ENCODE measurements around the gene RUNX2.

Gene RUNX2

GRCh38 chr6:45531999-45532595 is 204.0 kb downstream of the RUNX2 start:
- no peak for DNase-seq
- intact Hi-C loops (cut with DNase I), result no loop called here

- DNase-seq, result no peak
- intact Hi-C loops (cut with DNase I), result no loop called here
Observed at GRCh38 chr6:45532721-45533210, 204.6 kb downstream of the RUNX2 start.

GRCh38 chr6:45533386-45533785 is 205.3 kb downstream of the RUNX2 start:
- intact Hi-C loops (cut with DNase I), result no loop called here
- DNase-seq, result no peak

- DNase-seq, result no peak
- intact Hi-C loops (cut with DNase I), result no loop called here
Observed at GRCh38 chr6:45535933-45536332, 207.8 kb downstream of the RUNX2 start.

- intact Hi-C loops (cut with DNase I), result no loop called here
- DNase-seq, result no peak
Observed at GRCh38 chr6:45537539-45537938, 209.4 kb downstream of the RUNX2 start.

- no peak for DNase-seq
- intact Hi-C loops (cut with DNase I), result no loop called here
Observed at GRCh38 chr6:45538641-45539547, 210.8 kb downstream of the RUNX2 start.

- DNase-seq, result no peak
- intact Hi-C loops (cut with DNase I), result no loop called here
Observed at GRCh38 chr6:45540375-45540920, 212.3 kb downstream of the RUNX2 start.

- intact Hi-C loops (cut with DNase I), result no loop called here
- DNase-seq, result no peak
Observed at GRCh38 chr6:45541934-45542333, 213.8 kb downstream of the RUNX2 start.

GRCh38 chr6:45543298-45544235 is 215.4 kb downstream of the RUNX2 start:
- intact Hi-C loops (cut with DNase I), result no loop called here
- DNase-seq, result no peak

- intact Hi-C loops (cut with DNase I), result no loop called here
- no peak for DNase-seq
Observed at GRCh38 chr6:45545416-45545815, 217.3 kb downstream of the RUNX2 start.

- intact Hi-C loops (cut with DNase I), result no loop called here
- no peak for DNase-seq
Observed at GRCh38 chr6:45548657-45549515, 220.8 kb downstream of the RUNX2 start.

GRCh38 chr6:45552536-45552935 is 224.4 kb downstream of the RUNX2 start:
- no peak for DNase-seq
- intact Hi-C loops (cut with DNase I), result no loop called here

- intact Hi-C loops (cut with DNase I), result no loop called here
- DNase-seq, result no peak
Observed at GRCh38 chr6:45553730-45554344, 225.7 kb downstream of the RUNX2 start.

GRCh38 chr6:45554591-45554990 is 226.5 kb downstream of the RUNX2 start:
- no peak for DNase-seq
- intact Hi-C loops (cut with DNase I), result no loop called here

- DNase-seq, result peak in 5 of 42 donors; percentile 7 to 48 (median 27)
Observed at GRCh38 chr6:45555981-45556771, 228.0 kb downstream of the RUNX2 start.

GRCh38 chr6:45556828-45557227 is 228.7 kb downstream of the RUNX2 start:
- peak in 1 of 42 donors; percentile 16 for DNase-seq
- intact Hi-C loops (cut with DNase I), result no loop called here

More at GRCh38 chr6:45555981-45556771, 228.0 kb downstream of the RUNX2 start:
- intact Hi-C loops (cut with DNase I), result no loop called here

GRCh38 chr6:45557454-45557853 is 229.3 kb downstream of the RUNX2 start:
- no peak for DNase-seq
- intact Hi-C loops (cut with DNase I), result no loop called here
